ENCODE results near the gene IMMP2L.

Gene IMMP2L

GRCh38 chr7:111560773-111561653 is 1.3 kb downstream of the IMMP2L start:
- Histone ChIP-seq H3K4me1 (peaks cover 21% of the 10 kb centered on the region), H3K27me3 (no peaks in the 10 kb centered on the region), H3K36me3 (peaks cover 25% of the 10 kb centered on the region), H3K9me3 (no peaks in the 10 kb centered on the region), H3K4me3 (ENCODE audit: low read depth, low read length) (peak overlapping the region; percentile 68)
- TF ChIP-seq, protein P1, sequence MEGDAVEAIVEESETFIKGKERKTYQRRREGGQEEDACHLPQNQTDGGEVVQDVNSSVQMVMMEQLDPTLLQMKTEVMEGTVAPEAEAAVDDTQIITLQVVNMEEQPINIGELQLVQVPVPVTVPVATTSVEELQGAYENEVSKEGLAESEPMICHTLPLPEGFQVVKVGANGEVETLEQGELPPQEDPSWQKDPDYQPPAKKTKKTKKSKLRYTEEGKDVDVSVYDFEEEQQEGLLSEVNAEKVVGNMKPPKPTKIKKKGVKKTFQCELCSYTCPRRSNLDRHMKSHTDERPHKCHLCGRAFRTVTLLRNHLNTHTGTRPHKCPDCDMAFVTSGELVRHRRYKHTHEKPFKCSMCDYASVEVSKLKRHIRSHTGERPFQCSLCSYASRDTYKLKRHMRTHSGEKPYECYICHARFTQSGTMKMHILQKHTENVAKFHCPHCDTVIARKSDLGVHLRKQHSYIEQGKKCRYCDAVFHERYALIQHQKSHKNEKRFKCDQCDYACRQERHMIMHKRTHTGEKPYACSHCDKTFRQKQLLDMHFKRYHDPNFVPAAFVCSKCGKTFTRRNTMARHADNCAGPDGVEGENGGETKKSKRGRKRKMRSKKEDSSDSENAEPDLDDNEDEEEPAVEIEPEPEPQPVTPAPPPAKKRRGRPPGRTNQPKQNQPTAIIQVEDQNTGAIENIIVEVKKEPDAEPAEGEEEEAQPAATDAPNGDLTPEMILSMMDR (IDR thresholded peaks at IDR 0.05; ENCODE audit: low read depth, low read length), result no peak
- DNase-seq, result no peak

GRCh38 chr7:111558991-111559390 is 3.3 kb downstream of the IMMP2L start:
- TF ChIP-seq, protein P1 (IDR thresholded peaks at IDR 0.05; ENCODE audit: low read depth, low read length), result no peak
- Histone ChIP-seq H3K4me3 (ENCODE audit: low read depth, low read length) (peak overlapping the region; percentile 21; the same call in 1 of the 2 replicates), H3K9me3 (no peaks in the 10 kb centered on the region), H3K36me3 (peaks cover 34% of the 10 kb centered on the region), H3K4me1 (peaks cover 21% of the 10 kb centered on the region), H3K27me3 (no peaks in the 10 kb centered on the region)
- no peak for DNase-seq

DNA sequence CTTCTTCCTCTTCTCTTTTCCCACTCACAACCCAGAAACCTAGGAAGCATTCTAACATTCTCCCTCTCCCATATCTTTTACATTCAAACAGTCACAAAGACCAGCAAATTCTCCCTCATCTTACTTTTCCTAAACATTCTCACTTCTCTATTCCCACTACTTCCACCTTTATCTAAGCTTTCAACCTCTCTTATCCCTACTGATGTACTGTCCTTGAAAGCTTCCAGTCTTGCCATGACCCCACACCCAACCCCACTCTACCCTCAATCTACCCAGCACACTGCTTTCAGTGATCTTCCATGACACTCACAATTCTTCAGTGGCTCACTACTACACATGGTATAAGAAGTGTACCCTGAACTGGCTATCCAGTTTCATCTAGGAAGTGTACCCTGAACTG is 5.3 kb downstream of the IMMP2L start:
- TF ChIP-seq, protein P1 (IDR thresholded peaks at IDR 0.05; ENCODE audit: low read depth, low read length), result no peak
- H3K4me1 ChIP-seq, result peaks cover 18% of the 10 kb centered on the region
- no peak for DNase-seq
- no peak overlapping the region for H3K4me3 ChIP-seq (ENCODE audit: low read depth, low read length)
- no peaks in the 10 kb centered on the region for H3K27me3 ChIP-seq
- H3K36me3 ChIP-seq, result peaks cover 40% of the 10 kb centered on the region
- H3K9me3 ChIP-seq, result no peaks in the 10 kb centered on the region

DNA sequence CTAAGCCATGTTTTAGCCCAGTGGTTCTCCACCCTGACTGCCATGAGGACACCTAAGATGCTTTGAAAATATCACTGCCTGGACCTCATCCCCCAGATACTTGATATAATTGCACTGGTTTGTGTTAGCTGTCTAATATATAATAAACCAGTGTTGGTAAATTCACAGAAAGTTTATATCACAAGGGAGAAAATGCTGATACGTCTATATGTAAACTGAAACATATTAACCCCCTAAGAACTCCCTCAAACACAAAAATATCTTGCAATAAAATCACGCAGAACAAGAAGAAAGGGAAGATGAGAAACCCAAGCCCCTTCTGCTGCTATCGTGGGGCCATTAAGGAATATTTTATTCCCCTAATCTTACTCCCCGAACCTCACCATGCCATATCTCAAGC is 8.2 kb downstream of the IMMP2L start:
- peaks cover 56% of the 10 kb centered on the region for H3K36me3 ChIP-seq
- no peaks in the 10 kb centered on the region for H3K27me3 ChIP-seq
- H3K9me3 ChIP-seq, result no peaks in the 10 kb centered on the region
- H3K4me1 ChIP-seq, result peaks cover 8% of the 10 kb centered on the region; the same call in 1 of the 2 replicates
- DNase-seq, result no peak
- no peak overlapping the region for H3K4me3 ChIP-seq (ENCODE audit: low read depth, low read length)
- TF ChIP-seq, protein P1 (IDR thresholded peaks at IDR 0.05; ENCODE audit: low read depth, low read length), result no peak

DNA sequence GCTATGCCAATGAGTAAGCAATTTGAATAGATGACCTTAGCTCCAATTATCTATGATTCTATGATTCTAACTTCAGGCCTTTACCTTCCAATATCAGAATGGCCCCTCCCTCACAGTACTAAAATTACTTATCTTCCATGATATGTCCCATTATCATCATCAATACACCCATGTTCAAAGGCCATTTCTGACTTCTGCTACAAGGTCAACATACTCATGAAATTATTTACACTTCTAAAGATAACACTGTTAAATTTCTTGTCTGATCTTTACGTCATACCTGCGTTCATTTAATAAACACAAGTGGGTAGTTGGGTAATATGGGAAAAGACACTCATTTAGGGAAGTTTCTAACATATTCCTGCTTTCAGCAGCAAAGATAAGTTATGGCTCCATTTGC is 21.2 kb downstream of the IMMP2L start:
- DNase-seq, result no peak
- no peaks in the 10 kb centered on the region for H3K27me3 ChIP-seq
- H3K4me3 ChIP-seq (ENCODE audit: low read depth, low read length), result no peak overlapping the region
- TF ChIP-seq, protein P1 (IDR thresholded peaks at IDR 0.05; ENCODE audit: low read depth, low read length), result no peak
- H3K36me3 ChIP-seq, result peaks cover 4% of the 10 kb centered on the region; the same call in 1 of the 2 replicates
- H3K9me3 ChIP-seq, result no peaks in the 10 kb centered on the region
- H3K4me1 ChIP-seq, result peaks cover 23% of the 10 kb centered on the region

DNA sequence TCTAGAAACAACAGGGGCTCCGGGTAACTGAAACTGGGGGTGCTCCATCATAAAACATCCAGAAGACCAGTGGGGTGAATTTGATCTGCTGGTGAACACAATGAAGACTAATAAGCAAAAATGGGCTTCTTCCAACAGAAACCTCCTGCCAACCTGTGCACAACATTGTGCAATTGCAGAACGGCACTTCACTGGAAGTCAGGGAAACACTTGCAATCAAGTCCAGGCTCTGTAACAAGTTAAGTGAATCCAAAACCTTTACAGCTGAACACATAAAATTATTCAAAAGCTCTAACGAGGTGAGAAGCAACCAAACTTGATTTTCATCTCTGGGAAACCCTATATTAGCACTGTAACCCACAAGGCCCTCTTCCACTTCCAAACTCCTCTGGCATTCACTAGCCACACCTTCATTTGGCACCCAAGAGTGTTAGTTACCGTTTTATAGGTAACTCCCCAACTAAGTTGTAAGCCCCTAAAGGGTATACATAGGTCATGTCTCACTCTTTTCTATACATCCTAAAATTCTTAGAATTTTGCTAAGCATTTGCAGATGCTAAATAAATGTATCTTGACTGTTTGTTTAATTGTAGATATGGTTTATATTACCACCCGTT is 22.0 kb downstream of the IMMP2L start:
- no peaks in the 10 kb centered on the region for H3K9me3 ChIP-seq
- DNase-seq, result no peak
- H3K4me1 ChIP-seq, result peaks cover 30% of the 10 kb centered on the region
- H3K27me3 ChIP-seq, result no peaks in the 10 kb centered on the region
- TF ChIP-seq, protein P1 (IDR thresholded peaks at IDR 0.05; ENCODE audit: low read depth, low read length), result no peak
- H3K4me3 ChIP-seq (ENCODE audit: low read depth, low read length), result no peak overlapping the region
- peaks cover 4% of the 10 kb centered on the region; the same call in 1 of the 2 replicates for H3K36me3 ChIP-seq

Measured in BE2C (cell line).